H1 (cell line): ENCODE data around the gene RNF220. TPM values are rescaled to one million over a fixed set of nuclear protein-coding genes. Genes with fewer than 3 reads are reported as not detected.

Experiments
- CTCF ChIA-PET: fragments of 300-600 bp; sonication (Branson Sonifier 250); formaldehyde crosslinking; loops from one replicate; lab custom pipeline; 2021; ENCODE audit not compliant: partially characterized antibody; lab: Charles Lee
- POLR2A ChIA-PET: fragments of 300-600 bp; sonication (Branson Sonifier 250); formaldehyde crosslinking; loops from one replicate; lab custom pipeline; 2021; ENCODE audit warnings: inconsistent platforms; ENCODE audit not compliant: partially characterized antibody; lab: Charles Lee
- DNase-seq, 2 experiments: peaks; one replicate each; pipeline versions ENCODE4 v3.0.0 to v3.0.0-alpha.2; 2010 to 2022; ENCODE audit warnings: low spot score in 2 of 2, low read depth in 1 of 2, mixed read lengths in 1 of 2
- FAIRE-seq: peaks from 2 replicates; lab custom pipeline; 2011; peaks lifted over from hg19 to GRCh38; lab: Jason Lieb, UNC
- H2AFZ ChIP-seq: 2 replicates; pipeline ENCODE4 v1.8.1; 2012; ENCODE audit warnings: low read length, inconsistent platforms
- H2AK5ac ChIP-seq: 2 replicates; pipeline ENCODE4 v1.6.1; 2013; ENCODE audit warnings: low read depth, low read length
- H2BK120ac ChIP-seq: replicated peaks from 2 replicates; pipeline ENCODE3; 2013; ENCODE audit warnings: low read depth, low read length, inconsistent platforms
- H2BK12ac ChIP-seq: 2 replicates; pipeline ENCODE4 v1.6.1; 2013; ENCODE audit warnings: low read depth, low read length
- H2BK15ac ChIP-seq: 2 replicates; pipeline ENCODE4 v1.6.1; 2013; ENCODE audit warnings: low read length
- H2BK20ac ChIP-seq: 2 replicates; pipeline ENCODE4 v1.6.1; 2013; ENCODE audit warnings: low read length
- H2BK5ac ChIP-seq: 2 replicates; pipeline ENCODE4 v1.6.1; 2013; ENCODE audit warnings: low read depth, low read length
- H3K14ac ChIP-seq: 2 replicates; pipeline ENCODE4 v1.6.1; 2013; ENCODE audit warnings: inconsistent platforms; ENCODE audit not compliant: insufficient read length
- H3K18ac ChIP-seq: 2 replicates; pipeline ENCODE4 v1.6.1; 2013; ENCODE audit warnings: low read length; ENCODE audit errors: extremely low read depth
- H3K23ac ChIP-seq: 2 replicates; pipeline ENCODE4 v1.6.1; 2013; ENCODE audit warnings: inconsistent platforms; ENCODE audit not compliant: insufficient read length
- H3K23me2 ChIP-seq: 2 replicates; pipeline ENCODE4 v1.6.1; 2013; ENCODE audit warnings: low read depth, low read length
- H3K27ac ChIP-seq: 2 replicates; pipeline ENCODE4 v1.6.1; 2011; ENCODE audit warnings: low read depth, low read length, inconsistent platforms
- H3K27me3 ChIP-seq, 4 experiments: replicated peaks in 1 of 4; 1 replicate in 1 of 4; 2 replicates in 3 of 4; pipeline versions ENCODE4 v1.6.1 to v1.8.1; 2011 to 2013; ENCODE audit warnings: low read length in 3 of 4, mild to moderate bottlenecking in 3 of 4, inconsistent platforms in 2 of 4, mixed read lengths in 2 of 4, moderate library complexity in 1 of 4; ENCODE audit not compliant: control insufficient read depth in 3 of 4, insufficient read depth in 3 of 4; ENCODE audit errors: extremely low read depth in 1 of 4
- H3K36me3 ChIP-seq, 4 experiments: 2 replicates each; pipeline versions ENCODE4 v1.6.1 to v1.8.1; 2011 to 2013; ENCODE audit warnings: mild to moderate bottlenecking in 4 of 4, low read length in 3 of 4, moderate library complexity in 2 of 4, control low read depth in 1 of 4, inconsistent platforms in 1 of 4; ENCODE audit not compliant: insufficient read depth in 4 of 4, control insufficient read depth in 2 of 4
- H3K4ac ChIP-seq: replicated peaks from 2 replicates; pipeline ENCODE3; 2013; ENCODE audit warnings: low read length, low read depth, mixed read lengths, inconsistent platforms; ENCODE audit not compliant: insufficient read length
- H3K4me1 ChIP-seq, 4 experiments: replicated peaks in 1 of 4; 1 replicate in 1 of 4; 2 replicates in 3 of 4; pipeline versions ENCODE4 v1.6.1 to v1.8.1; 2011 to 2013; ENCODE audit warnings: low read length in 3 of 4, inconsistent platforms in 2 of 4, mixed read lengths in 1 of 4; ENCODE audit not compliant: insufficient read depth in 4 of 4, control insufficient read depth in 3 of 4
- H3K4me2 ChIP-seq, 2 experiments: 2 replicates each; pipeline versions ENCODE4 v1.6.1 to v1.8.1; 2011 to 2013; ENCODE audit warnings: low read depth in 2 of 2, low read length in 2 of 2, control low read depth in 1 of 2, inconsistent platforms in 1 of 2, mild to moderate bottlenecking in 1 of 2; ENCODE audit not compliant: insufficient read depth in 1 of 2
- H3K4me3 ChIP-seq, 4 experiments: fragments of 200-600, 300-600 bp in 1 of 4; sonication (generic), shearing (Covaris generic), sonication (Bioruptor Twin) in 1 of 4; 2 replicates each; pipeline versions ENCODE4 v1.5.1 to v1.8.1; 2011 to 2016; ENCODE audit warnings: low read length in 4 of 4, low read depth in 3 of 4, control low read depth in 2 of 4, inconsistent platforms in 2 of 4, mild to moderate bottlenecking in 2 of 4, mixed read lengths in 1 of 4, moderate library complexity in 1 of 4; ENCODE audit not compliant: insufficient read depth in 2 of 4; ENCODE audit errors: extremely low read depth in 1 of 4
- H3K56ac ChIP-seq: replicated peaks from 2 replicates; pipeline ENCODE3; 2013; ENCODE audit warnings: low read depth, mild to moderate bottlenecking, mixed read lengths, low read length, inconsistent platforms; ENCODE audit not compliant: insufficient read length
- H3K79me1 ChIP-seq: 2 replicates; pipeline ENCODE4 v1.6.1; 2013; ENCODE audit warnings: low read depth, low read length, control low read depth
- H3K79me2 ChIP-seq, 2 experiments: 2 replicates each; pipeline versions ENCODE4 v1.6.1 to v1.8.1; 2012 to 2013; ENCODE audit warnings: low read length in 2 of 2, mild to moderate bottlenecking in 2 of 2, inconsistent platforms in 1 of 2; ENCODE audit not compliant: insufficient read depth in 2 of 2, control insufficient read depth in 1 of 2
- H3K9ac ChIP-seq, 4 experiments: replicated peaks in 1 of 4; 1 replicate in 1 of 4; 2 replicates in 3 of 4; pipeline versions ENCODE4 v1.6.1 to v1.8.1; 2011 to 2013; ENCODE audit warnings: low read depth in 3 of 4, low read length in 3 of 4, control low read depth in 2 of 4, mild to moderate bottlenecking in 2 of 4, moderate library complexity in 2 of 4, inconsistent platforms in 1 of 4; ENCODE audit errors: extremely low read depth in 1 of 4
- H3K9me3 ChIP-seq, 2 experiments: 2 replicates each; pipeline versions ENCODE4 v1.6.1 to v1.8.1; 2012 to 2013; ENCODE audit warnings: mild to moderate bottlenecking in 2 of 2, moderate library complexity in 2 of 2, control low read depth in 1 of 2, inconsistent platforms in 1 of 2, low read depth in 1 of 2, low read length in 1 of 2, mixed read lengths in 1 of 2; ENCODE audit not compliant: insufficient read depth in 2 of 2
- H4K20me1 ChIP-seq, 2 experiments: replicated peaks in 1 of 2; 2 replicates each; pipeline versions ENCODE3 to v1.8.1; 2011 to 2013; ENCODE audit warnings: inconsistent platforms in 2 of 2, low read length in 2 of 2, mild to moderate bottlenecking in 1 of 2; ENCODE audit not compliant: insufficient read depth in 2 of 2, control insufficient read depth in 1 of 2
- H4K5ac ChIP-seq: 2 replicates; pipeline ENCODE4 v1.6.1; 2013; ENCODE audit warnings: low read length, low read depth, mixed read lengths, inconsistent platforms; ENCODE audit not compliant: insufficient read length
- H4K8ac ChIP-seq: 2 replicates; pipeline ENCODE4 v1.8.0; 2013; ENCODE audit warnings: mild to moderate bottlenecking, moderate library complexity, low read length, inconsistent platforms; ENCODE audit not compliant: insufficient read depth; ENCODE audit errors: extremely low read depth
- H4K91ac ChIP-seq: replicated peaks from 2 replicates; pipeline ENCODE3; 2013; ENCODE audit warnings: low read length, mixed read lengths, inconsistent platforms; ENCODE audit not compliant: insufficient read length
- ATF2 ChIP-seq: IDR thresholded peaks from 2 replicates; pipeline ENCODE4 v1.6.1; 2012; ENCODE audit warnings: low read length, inconsistent platforms
- ATF3 ChIP-seq: IDR thresholded peaks from 2 replicates; pipeline ENCODE4 v1.6.1; 2011; ENCODE audit warnings: low read depth, mild to moderate bottlenecking, low read length; ENCODE audit not compliant: insufficient read depth
- E2F6 ChIP-seq: IDR thresholded peaks from 2 replicates; pipeline ENCODE4 v1.6.1; 2012; ENCODE audit warnings: inconsistent platforms
- RBBP5 ChIP-seq: IDR thresholded peaks from 2 replicates; pipeline ENCODE4 v1.7.1; 2012; ENCODE audit warnings: low read depth, mild to moderate bottlenecking, inconsistent platforms, low read length, moderate library complexity, borderline replicate concordance
- WGBS, 2 experiments: shearing (Covaris generic) in 1 of 2; methylation state at CpG; one replicate each; pipeline versions ENCODE4 v1.1.6 to v1.1.7; 2013 to 2015; ENCODE audit warnings: low lambda C conversion rate in 2 of 2, mixed read lengths in 2 of 2, inconsistent platforms in 1 of 2, low coverage in 1 of 2, missing lambda C conversion rate in 1 of 2; ENCODE audit not compliant: insufficient replicate concordance in 2 of 2, insufficient coverage in 1 of 2, insufficient read length in 1 of 2; ENCODE audit errors: extremely low coverage in 1 of 2, missing lambda C conversion rate in 1 of 2; 5-methylcytosine and 5-hydroxymethylcytosine counted together
- polyA plus RNA-seq, 7 experiments: library from polyadenylated mRNA; depleted of rRNA in 3 of 7; stranded (reverse) in 5 of 7; unstranded in 2 of 7; fragments of >200 nt in 5 of 7; fragments of 200-250 nt in 2 of 7; gene quantifications; 1 replicate in 5 of 7; 2 replicates in 1 of 7; 4 replicates in 1 of 7; pipeline versions ENCODE4 v1.2.1 to v1.2.3, GENCODE V29; 2011 to 2013; ENCODE audit warnings: missing spikeins in 2 of 7, mixed read lengths in 2 of 7
- total RNA-seq: library from RNA; stranded (reverse); fragmentation: NEBNext Ultra II Directional; extraction: Animal tissue kit (Norgen Biotek cat#: 25700); gene quantifications from 2 replicates; pipeline ENCODE4 v1.2.1, GENCODE V29; 2021

Gene RNF220
- total and polyA plus RNA-seq, 2 of the 8 experiments (the other 6 are each of a cell fraction or from before 2014, with no cell fraction given) = 123 to 160 TPM

GRCh38 chr1:44678120-44678519, 273.1 kb downstream of the RNF220 start:
- TF ChIP-seq ATF2 (no peak), RBBP5 (no peak), ATF3 (no peak), E2F6 (no peak)
- H4K8ac ChIP-seq = no peak overlapping the region

More at GRCh38 chr1:44678120-44678519, 273.1 kb downstream of the RNF220 start:
- Histone ChIP-seq H4K5ac (no peak overlapping the region), H3K18ac (no peak overlapping the region), H2BK15ac (0 out of 2 replicates have a peak overlapping the region, but pooled peaks have one; percentile 85), H2BK120ac (no peak overlapping the region), H3K23ac (no peak overlapping the region), H3K27me3 (no peaks in the 10 kb centered on the region; a peak in 1 of 7 replicates), H2AK5ac (peak overlapping the region; percentile 82; the same call in 1 of the 2 replicates), H4K91ac (no peak overlapping the region), H3K23me2 (peaks cover 11% of the 10 kb centered on the region), H3K4me1 (peaks cover 5 to 20% (median 12%) of the 10 kb centered on the region in 4 experiments; a peak in 6 of 7 replicates), H3K56ac (no peak overlapping the region), H3K27ac (no peak overlapping the region), H2BK5ac (no peak overlapping the region), H2BK12ac (no peak overlapping the region), H3K79me1 (no peaks in the 10 kb centered on the region), H2AFZ (no peak overlapping the region), H3K14ac (no peak overlapping the region), H3K4ac (no peak overlapping the region), H3K9me3 (no peaks in the 10 kb centered on the region), H3K4me3 (no peak overlapping the region), H3K9ac (no peak overlapping the region), H4K20me1 (no peaks in the 10 kb centered on the region), H3K36me3 (no peaks in the 10 kb centered on the region; a peak in 2 of 8 replicates), H3K4me2 (no peak overlapping the region), H2BK20ac (no peak overlapping the region), H3K79me2 (no peaks in the 10 kb centered on the region)
- FAIRE-seq (no peak), DNase-seq (no peak)
- POLR2A ChIA-PET = interaction anchor here (1.2 to 2.0 kb wide), 2 partner anchors 9 to 44 kb away, joined by 3 to 10 read pairs; no protein-coding TSS in a partner anchor
- CTCF ChIA-PET = interaction anchor here (1.2 to 3.5 kb wide), 4 partner anchors 9 to 26 kb away, joined by 5 to 20 read pairs (median 7); no protein-coding TSS in a partner anchor
- WGBS, 2 experiments = 94% methylated on average over 2 of the region's 2 CpGs; no CpG with 5 or more reads in 1 of the 2 experiments
